MV-4-11 (cell line): ENCODE results near the gene RASSF8.
A peak's percentile ranks its signal among the peaks of the same experiment; 100 is the strongest.

ENCODE experiments used
- DNase-seq: peaks from one replicate; lab custom pipeline; 2025; lab: John Stamatoyannopoulos, UW

The RASSF8 gene

DNA sequence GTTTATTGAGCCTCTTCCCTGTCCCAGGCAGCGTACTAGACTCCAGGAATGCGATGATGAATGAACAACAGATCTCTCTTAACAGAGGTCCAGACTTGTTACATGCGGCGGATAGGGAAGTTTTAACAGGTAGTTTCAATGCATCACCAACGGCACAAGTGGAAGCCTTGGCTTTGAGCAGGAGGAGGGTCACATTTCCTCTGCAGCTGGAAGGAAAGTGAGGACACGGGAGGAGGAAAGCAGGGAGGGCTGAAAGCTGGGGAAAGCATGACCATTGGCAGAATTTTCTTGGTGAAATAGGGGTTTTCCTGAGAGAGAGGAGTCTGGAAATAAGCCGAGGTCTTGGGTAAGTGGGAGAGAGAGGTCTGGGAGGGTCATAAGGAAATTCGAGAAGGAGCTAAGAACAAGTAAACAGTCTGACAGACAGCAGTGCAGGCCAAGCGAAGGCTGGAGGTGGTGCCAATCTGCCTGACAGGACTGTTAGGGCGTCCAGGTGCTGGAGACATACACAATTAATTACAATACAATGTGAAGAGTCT lies 150.9 kb downstream of the RASSF8 start:
- no peak for DNase-seq

DNA sequence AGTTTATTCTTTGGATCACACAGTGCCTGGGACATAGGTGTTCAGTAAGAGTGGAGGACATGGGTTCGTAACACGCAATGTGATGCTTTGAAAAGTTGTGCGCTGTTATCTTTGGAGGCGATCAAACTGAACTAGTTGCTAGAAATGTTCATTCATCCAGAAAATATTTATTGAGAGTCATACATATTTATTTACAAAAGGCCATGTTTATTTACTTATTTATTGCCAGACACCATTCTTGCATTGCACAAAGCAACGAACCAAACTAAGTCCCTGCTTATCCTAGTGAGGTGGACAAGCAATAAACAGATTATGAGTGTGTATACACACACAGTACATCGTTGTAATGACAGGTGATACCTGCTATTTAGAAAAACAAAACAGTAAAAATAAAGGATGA lies 153.8 kb downstream of the RASSF8 start:
- DNase-seq, result no peak

DNA sequence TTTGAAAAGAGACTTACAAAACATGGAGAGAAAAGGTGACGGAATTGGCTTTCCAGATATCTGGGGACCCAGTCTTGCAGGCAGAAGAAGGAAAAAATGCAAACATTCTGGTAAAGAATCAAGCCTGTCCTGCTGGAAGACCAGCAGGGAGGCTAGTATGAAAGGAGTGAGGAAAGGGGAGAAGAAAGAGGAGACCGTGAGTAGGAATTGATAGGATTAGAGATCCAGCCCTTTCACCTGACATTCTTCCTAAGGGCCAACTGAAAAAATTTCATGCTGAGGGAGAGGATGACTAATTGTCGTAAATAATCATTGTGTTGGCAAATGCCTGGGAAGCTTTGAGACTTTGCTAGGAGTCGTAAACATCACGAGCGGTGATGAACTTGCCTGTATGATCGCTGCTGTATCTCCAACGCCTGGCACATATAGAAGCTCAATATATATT lies 154.2 kb downstream of the RASSF8 start:
- DNase-seq, result no peak

DNA sequence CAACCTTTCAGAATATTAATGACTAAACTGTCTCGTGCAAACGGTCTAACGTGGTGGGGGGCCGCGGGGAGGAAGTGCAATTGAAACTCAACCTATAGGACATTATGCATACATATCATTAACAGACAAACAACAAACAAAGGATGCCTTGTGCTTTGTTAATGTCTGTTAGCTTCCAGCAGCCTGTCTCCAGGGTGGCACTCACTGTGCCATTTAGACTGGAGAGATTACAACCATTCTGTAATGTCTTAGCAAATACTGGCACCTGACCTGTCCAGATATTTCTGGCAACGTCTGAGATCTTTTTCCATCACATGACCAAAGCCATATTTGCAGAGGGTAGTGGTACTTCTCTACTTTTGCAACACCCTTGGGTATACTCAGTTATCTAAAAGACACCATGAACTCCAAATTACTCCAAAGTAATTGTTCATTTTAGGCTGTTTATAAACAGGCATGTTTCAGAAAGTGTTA lies 154.7 kb downstream of the RASSF8 start:
- DNase-seq, result no peak

DNA sequence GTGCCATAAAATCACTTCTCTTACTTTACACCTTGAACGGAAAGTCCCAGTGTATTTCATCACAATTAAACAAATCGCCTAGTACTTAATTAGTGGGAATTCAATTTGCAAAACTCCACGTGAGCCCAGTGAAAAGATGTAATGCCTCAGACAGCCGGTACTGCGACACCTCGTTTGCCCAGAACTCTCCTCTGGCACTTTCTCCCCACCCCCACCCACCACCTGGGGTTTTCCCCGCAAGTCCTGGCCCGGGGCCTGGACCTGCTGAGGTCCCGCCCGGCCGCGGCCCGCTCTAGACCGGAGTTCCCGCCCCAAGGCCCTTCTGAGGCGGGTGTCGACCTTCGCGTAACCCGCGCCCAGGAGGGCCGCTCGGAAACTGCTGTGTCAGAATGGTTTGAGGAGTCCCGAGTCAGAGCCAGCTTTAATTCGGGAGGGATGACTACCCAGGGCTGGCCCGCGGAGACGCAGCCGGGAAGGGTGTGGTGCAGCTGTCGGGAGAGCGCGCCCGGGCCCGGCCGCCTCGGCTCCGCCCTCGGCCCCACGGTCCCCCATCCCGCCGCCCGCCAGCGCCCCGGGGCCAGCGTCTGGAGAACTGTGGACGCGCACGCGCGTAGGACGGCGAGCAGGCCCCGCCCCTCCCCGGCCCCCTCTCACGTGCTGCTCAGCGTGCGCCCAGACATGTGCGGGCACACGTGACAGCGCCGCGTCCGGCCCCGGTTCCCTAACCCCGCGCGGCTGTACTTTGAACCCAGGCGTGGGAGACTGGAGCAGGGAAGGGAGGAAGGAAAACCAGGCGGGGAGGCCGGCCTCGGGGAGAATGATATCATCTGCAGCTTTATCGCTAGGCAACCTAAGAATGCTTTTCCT lies 155.6 kb downstream of the RASSF8 start:
- peak; percentile 75 for DNase-seq

DNA sequence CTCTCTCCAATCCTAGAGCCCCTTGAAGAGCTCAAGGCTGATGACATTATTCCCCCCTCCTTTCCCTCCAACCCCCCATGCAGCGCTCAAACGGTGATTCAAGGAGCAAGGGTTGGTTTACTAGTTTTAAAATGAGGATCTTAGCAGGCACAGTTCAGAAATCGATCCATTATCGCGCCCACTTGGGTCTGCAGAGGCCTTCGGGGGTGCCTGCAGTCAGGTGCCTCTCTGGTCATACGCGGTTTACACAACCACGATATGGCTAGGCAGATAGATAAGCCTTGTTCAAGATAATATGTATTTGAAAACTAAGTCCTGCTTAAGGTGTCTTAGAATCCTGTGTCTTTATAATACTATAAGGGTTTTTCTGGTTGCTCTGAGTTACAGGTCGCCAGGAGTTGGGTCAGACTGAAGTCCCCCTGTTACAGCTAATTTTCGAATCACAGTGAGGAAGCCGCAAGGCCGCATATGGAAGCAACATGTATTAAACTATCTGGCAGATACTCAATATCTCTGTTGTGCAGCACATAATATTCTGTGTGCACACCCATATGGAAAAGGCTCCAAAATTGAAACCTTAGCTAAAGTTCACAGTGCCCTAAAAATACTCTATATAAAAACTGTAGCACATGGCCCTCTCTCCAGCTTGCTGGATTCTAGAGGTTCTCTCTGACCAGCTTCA lies 156.4 kb downstream of the RASSF8 start:
- DNase-seq, result no peak

DNA sequence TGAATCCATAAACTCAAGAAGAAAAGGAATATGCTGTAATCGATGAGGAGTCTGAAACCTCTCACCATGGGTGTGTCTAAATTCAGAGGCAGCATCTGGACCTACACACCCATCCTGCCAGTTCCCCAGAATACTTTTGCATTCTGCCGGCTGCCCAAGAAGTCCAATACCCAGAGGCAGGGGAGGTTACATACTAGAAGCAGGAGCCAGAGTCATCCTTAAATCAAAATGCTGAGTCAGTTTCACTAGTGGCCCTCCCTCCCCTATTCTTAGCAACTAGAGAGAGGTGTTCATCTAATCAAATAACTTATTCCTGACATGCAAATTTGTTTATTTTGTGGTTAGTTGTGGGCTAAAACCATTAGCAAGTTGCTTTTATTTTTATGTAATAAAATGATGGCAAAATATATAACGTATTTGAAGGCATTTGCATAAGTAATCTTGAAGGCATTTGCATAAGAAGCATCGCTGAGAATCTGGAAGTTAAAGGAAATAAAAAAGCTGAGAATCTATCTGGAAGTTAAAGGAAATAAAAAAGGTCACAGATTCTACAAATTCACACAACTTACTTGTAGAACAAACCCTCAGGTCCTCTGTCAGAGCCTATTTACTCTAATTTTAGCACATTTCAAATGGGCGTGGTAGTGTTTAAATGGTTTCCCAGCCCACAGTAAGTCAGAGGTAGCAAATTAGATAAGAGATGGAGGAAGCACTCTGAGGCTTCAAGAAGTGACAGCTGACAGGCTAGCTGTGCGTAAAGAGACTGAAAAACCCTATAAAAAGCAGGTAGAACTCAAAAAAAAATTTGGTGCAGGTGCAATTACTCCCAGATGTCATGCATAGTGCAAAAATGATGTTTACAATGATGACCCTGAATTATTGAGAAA lies 158.6 kb downstream of the RASSF8 start:
- no peak for DNase-seq

DNA sequence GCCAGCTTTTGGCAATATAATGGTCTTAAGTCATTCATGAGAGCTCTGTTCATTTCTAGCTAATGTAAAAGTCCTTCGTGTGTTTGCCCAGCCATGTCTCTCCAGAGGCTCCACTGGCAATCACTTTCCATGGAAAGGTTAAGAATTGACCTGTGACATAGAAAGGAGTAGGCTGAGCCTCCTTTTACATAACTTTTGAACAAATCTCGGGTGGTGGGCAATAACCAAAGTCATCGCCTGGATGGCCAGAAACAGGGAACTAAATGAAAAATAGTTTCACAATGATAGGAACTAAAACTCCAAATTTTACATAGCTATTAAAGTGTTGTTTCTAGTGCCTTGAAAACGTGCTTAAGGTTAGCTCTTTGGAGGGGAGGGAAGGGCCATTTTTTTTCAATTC lies 159.8 kb downstream of the RASSF8 start:
- peak; percentile 54 for DNase-seq

DNA sequence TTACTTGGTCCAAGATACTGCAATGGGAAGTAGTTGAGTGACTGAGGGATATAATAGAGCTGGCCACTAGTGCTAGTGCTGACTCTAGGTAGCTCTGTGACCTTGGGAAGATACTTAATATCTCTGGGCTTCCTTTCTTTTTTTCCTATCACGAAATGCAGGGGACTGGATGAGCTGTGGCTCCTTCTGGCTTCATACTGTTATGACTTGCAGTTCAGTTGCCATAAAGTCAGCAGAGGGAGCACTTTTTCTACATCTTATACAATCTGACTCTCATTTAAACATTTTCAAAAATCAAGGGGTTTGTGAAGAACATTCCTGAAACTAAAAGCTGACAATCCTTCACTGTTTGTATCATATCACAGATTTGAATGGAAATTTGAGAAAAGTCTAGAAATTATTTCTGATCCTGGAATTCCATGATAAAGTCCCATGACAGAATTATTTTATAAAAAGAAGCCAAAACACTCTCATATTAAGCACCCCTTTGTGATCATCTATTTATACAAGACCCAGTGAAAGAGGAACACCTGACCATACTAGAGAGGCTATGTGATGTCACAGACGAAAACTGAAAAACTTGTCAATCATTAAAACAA lies 161.0 kb downstream of the RASSF8 start:
- DNase-seq, result peak; percentile 41

DNA sequence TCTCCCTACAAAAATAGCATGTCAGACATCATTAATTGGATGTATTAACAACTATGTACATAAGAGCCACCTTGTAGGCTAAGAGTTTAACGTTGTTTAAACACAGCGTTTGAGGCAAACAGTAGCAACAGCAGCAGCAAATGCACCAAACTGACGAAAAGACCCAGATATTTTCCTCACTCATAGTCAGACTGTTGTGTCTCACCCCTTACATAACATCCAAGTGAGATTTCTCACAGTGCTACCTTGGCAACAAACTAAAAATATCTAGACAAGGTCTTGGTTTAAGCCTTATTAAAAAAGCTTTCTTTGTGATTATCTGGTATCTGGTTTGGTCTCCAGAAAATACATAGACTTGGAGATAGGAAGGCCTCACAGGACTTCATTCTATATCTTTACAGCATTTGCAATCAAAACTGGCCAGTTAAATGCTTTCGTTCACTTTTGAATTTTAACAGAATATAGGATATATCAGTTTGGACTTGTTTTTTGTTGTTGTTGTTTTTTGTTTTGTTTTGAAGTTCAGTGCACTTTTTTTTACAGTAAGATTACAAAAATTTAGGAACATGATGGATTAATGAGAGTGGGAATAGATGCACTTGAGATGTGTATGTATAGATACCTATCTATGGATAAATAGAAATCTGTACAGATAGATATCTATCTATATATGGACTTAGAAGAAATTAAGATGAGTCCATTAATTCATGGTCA lies 162.2 kb downstream of the RASSF8 start:
- DNase-seq, result no peak

DNA sequence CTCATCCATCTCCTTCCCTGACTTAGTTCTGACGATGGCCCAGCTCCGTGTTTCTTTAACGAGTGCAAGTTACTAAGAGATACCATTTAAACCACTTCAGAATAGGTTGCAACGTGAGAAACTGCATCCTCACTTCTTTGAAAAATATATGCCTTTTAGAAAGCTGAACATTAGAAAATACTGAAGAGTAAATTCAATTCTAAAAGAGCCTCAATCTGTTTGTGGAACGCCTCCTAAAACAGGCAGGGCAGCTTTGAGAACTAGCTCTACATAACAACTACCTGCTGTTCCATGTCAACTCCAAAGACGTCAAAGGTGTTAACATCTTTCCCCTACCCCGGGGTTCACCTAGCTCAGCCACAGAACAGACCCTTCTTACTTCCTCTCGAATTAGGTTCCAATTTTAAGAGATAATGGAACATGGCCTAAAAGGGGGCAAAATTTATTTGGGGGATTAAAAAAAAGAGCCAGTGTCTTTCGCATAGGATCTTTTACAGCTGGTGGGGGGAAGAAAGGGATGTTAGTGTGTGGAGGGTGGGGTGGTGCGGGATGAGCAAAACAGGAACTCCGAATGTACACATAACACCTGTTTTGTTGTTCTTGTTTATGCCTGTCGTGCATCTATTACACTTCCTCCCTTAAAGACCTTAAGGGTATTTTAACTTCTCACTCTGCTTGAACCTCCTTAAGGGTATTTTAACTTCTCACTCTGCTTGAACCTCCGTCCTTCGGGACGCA lies 163.0 kb downstream of the RASSF8 start:
- DNase-seq, result no peak

DNA sequence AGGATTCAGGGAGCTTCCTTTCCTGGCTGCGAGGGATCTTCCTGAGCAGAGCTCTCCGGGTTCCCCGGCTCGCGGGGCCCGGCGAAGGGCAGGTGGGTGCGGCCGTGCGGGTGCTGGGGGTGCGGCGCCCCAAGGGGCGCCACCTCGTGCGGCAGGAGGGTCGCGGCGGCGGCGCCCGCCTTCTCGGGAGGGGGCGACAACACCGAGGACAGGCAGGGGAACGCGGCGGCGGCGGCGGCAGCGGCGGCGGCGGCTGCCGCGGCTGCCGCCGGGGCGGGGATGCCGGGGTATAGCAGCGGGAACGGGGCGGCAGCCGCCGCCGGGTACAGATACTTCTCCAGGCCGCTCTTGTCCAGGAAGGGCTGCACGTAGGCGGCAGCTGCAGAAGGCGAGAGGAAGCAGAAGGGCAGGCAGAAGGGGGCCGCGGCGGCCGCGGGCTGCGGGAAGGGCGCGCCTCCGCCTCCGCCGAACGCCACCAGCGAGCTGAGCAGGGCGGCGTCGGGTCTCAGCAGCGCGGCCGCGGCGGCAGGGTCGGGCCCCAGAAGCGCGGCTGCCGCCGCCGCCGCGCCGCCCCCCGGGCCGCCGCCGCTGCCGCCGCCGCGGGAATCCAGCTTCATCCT lies 163.7 kb downstream of the RASSF8 start:
- DNase-seq, result no peak

DNA sequence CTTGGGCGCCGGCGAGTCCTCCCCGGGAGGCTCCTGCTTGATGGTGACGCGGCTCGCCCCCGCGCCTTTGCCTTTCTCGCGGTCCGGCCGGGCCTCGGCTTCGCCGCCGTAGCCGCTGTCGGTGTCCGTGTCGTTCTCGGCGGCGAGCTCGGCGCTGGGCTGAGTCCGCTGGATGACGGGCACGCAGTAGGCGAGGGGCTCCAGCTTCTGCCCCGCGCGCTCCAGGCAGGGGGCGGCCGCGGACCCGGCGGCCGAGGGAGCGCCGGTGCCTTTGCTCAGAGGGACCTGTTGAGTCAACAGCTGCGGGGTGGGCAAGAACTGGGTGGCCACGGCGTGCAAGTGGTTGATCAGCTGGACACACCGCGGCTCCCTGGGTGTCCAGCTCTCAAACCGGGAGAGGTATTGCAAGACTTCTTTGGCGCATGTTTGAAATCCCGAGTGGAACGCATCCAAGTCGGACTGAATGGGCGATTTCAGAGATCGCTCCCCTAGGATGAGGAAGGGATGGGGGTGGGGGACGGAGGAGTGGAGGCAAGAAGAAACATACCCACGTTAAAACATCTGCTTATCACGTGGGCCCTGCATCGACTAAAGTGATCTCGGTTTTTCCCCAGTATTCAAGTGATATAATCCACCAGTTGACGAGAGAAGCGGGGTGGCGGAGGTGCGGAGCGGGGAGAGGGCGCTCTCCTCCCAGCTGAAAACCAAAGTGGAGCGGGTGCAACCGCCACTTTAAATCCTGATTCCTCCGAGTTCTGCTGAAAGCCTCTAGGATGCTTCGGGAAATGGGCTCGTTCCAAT lies 164.4 kb downstream of the RASSF8 start:
- no peak for DNase-seq

DNA sequence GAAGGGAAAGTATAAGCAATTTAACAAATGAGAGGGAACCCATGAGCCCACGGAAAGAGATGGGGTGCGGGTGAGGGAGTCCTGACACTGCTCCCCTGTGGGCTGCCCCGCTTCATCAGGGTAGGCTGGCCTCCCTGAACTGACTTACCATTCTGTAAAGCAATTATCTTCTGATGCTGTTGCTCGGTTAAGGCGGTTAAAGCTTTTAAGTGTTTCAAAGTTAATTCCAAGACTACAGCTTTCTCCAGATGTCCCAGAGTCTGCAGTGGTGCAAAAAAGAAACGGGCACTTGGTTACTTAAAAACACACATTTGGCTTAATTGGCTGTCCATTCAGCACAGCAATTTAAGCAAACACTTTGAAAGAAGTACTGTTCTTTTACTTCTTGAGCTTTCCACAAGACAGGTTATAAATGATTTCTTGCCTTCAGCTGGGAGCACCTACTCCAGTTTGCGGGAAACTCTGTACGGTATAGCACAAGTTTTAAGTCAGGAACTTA lies 165.0 kb downstream of the RASSF8 start:
- DNase-seq, result no peak

DNA sequence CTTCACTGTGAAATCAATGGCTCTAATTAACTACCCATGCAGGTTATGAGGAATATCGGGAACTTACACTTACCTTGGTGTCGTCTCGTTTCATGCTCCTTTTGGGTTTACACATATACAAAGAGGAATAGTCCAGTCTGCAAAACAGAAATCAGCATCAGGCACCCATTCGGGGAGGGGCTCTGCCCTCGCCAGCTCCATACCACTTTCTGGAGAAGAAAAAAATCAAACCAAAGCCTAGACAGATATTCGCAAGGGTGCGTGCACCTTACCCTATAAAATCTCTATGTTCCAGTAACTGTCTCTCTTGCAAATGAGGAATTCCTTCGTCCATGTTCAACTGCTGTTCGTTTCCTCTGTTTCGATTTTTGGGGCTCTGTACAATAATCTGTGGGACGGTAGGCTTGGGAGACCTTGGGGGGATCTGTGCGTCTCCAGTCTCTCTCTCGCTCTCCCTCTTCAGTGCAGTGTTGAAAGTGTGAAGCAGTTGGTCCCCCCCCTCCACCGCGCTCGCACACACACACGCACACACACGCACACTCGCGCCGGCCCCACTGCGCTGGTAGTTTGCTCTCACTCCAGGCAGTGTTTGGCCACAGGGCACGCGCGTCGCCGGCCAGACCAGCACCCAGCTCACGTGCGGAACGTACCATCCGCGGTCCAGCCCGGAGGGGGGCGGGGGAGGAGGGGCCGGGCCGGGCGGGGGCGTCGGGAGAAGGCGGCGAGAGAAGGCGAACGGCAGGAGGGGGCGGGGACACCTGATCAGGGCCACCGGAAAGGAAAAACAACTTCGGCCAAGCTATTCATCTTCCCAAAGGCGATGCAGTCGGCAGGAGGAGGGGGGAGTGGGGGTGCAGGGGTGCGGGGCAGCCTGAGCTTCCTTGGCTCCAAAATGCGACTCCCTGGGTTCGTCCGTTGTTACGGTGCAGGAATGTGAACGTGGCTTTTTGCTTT lies 166.2 kb downstream of the RASSF8 start, which contains the start of gene BHLHE41:
BHLHE41 (minus strand) TSS at position 592 of the 954 bp plus-strand sequence; CDS start at position 334, 258 bp downstream.
- DNase-seq, result no peak

DNA sequence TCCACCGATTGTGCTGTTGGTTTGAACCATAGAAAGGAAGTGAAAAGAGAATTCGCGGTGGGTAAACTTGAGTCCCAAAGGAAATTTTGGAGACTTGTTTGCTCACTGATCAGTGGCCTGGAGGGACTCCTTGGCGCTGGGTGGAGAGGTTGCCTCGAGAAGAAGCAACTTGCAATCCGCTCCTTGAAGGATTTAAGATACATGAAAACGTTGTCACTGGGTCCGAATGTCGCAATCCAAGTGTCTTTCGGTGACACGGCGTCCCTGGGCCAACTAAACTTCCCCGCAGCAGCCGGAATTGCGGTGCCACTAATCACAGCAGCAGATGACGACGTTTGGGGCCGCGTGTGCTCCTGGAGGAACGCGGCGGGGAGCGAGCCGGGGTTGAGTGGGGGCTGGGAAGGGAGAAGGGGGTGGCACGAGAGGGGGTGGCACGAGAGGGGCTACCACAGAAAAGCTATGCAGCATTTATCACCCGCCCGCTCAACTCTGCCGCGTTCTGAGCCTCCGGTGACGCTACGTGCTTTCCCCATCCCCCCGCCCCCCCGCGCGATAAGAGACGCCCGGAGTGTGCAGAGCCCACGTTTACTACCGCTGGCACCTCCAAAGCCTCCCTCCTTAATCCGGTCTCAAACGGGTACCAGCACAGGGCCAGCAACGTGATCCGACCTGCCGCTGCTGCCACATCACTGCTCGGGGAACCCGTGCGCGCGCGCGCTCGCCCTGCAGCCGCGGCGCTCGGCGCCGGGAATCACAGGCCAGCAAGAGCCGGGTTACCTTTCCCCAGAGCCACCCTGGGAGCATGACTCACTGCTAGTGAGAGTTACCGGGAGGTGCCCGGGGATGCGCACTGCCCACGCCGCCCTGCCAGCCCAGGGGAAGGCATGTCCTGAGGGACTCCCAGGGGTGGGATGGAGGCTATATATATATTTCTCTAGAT lies 167.2 kb downstream of the RASSF8 start:
- DNase-seq, result peak; percentile 37
